Activated T-helper 9 cell treated with anti-CD3 and anti-CD28 coated beads, Interleukin-2, amount 50 U/mL, for 16 hours (primary cell): ENCODE results near the gene SLC34A3.
A peak's percentile ranks its signal among the peaks of the same experiment; 100 is the strongest.
"Not testable (repeated sequence)": the region's sequence is repeated elsewhere in the genome, so short reads cannot be mapped to it uniquely, and the experiment has no call there.

Experiments
- DNase-seq: peaks from one replicate; pipeline ENCODE4 v3.0.0-alpha.2; 2020; ENCODE audit warnings: low read depth

SLC34A3 gene

DNA sequence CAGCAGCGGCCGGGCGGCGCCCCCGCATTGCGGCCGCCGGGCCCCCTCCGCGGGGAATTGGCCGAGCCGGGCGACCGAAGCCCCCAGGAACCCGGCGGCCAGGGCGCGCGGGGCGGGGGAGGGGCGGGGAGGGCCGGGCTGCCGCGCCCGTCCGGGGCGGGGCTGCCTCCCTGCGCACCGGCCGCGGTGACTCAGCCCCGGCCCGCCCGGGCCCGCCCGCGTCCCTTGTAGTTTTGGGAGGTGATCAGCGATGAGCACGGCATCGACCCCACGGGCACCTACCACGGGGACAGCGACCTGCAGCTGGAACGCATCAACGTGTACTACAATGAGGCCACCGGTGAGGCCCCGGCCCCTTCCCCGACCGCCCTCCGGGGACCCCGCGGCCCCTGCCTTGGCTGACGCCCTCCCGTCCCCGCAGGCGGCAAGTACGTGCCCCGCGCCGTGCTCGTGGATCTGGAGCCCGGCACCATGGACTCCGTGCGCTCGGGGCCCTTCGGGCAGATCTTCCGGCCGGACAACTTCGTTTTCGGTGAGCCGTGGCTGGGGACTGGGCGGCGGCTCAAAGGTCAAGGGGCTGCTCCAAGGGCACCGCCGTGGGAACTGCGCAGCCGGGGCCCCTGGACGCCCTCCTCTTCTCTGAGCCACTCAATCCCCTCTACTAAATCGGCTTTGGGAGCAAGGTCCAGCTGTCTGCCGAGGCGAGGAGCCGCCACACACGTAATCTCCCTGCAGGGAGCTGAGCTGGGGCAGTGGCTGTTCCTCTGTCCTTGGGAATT, 11.0 kb downstream of the SLC34A3 start:
- peak; percentile 64 for DNase-seq

DNA sequence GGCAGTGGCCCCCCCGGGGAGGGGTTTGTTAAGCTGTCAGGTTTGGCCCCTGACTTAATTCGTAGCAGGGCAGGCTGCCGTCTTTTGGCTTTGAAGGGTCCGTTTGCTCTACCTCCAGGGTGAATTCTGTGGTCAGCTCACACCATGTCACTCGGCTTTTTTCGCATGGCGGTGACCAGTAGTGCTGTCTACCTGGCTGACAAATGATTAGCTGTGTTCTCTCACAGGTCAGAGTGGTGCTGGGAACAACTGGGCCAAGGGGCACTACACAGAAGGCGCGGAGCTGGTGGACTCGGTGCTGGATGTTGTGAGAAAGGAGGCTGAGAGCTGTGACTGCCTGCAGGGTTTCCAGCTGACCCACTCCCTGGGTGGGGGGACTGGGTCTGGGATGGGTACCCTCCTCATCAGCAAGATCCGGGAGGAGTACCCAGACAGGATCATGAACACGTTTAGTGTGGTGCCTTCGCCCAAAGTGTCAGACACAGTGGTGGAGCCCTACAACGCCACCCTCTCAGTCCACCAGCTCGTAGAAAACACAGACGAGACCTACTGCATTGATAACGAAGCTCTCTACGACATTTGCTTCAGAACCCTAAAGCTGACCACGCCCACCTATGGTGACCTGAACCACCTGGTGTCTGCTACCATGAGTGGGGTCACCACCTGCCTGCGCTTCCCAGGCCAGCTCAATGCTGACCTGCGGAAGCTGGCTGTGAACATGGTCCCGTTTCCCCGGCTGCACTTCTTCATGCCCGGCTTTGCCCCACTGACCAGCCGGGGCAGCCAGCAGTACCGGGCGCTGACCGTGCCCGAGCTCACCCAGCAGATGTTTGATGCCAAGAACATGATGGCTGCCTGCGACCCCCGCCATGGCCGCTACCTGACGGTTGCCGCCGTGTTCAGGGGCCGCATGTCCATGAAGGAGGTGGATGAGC, 11.8 kb downstream of the SLC34A3 start:
- no peak for DNase-seq

DNA sequence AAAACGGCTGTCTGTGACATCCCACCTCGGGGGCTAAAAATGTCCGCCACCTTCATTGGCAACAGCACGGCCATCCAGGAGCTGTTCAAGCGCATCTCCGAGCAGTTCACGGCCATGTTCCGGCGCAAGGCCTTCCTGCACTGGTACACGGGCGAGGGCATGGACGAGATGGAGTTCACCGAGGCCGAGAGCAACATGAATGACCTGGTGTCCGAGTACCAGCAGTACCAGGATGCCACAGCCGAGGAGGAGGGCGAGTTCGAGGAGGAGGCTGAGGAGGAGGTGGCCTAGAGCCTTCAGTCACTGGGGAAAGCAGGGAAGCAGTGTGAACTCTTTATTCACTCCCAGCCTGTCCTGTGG, 12.5 kb downstream of the SLC34A3 start:
- DNase-seq = not testable (repeated sequence)

DNA sequence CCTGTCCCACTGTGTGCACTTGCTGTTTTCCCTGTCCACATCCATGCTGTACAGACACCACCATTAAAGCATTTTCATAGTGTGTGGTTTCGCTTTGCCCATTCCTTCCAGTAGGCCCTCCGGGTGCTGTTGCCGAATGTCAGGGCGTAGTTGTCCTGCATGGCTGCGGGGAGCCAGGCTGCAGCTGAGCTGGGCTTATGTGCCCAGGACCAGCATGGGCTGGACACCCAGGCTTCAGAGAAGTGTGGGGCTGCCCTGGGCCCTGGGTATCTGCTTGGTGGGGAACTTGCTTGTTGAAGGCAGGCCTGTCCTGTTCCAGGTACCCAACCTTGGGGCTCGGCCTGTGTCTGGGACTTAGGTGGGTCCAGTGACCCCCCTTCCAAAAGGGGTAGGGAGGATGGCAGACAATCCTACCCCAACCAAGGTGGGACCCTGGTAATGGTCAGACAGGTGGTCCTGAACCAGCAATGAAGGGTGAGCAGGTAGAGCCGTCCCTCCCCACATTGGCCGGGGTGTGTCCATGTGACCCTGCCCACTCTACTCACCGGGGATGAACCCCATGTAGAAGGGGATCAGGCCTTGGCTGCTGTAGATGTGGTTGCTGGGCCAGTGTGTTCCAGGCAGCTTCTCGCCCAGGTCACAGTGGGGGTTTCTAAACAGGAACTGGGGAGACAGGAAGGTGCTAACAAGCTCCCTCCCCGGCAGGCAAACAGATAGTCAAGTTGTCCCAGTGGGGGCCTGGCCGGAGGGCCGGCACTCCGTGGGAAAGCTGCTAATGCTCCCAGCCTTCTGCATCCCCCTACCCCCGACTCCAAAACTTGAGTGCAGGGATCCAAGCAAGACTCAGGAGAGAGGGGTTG, 13.2 kb downstream of the SLC34A3 start:
- DNase-seq = no peak

DNA sequence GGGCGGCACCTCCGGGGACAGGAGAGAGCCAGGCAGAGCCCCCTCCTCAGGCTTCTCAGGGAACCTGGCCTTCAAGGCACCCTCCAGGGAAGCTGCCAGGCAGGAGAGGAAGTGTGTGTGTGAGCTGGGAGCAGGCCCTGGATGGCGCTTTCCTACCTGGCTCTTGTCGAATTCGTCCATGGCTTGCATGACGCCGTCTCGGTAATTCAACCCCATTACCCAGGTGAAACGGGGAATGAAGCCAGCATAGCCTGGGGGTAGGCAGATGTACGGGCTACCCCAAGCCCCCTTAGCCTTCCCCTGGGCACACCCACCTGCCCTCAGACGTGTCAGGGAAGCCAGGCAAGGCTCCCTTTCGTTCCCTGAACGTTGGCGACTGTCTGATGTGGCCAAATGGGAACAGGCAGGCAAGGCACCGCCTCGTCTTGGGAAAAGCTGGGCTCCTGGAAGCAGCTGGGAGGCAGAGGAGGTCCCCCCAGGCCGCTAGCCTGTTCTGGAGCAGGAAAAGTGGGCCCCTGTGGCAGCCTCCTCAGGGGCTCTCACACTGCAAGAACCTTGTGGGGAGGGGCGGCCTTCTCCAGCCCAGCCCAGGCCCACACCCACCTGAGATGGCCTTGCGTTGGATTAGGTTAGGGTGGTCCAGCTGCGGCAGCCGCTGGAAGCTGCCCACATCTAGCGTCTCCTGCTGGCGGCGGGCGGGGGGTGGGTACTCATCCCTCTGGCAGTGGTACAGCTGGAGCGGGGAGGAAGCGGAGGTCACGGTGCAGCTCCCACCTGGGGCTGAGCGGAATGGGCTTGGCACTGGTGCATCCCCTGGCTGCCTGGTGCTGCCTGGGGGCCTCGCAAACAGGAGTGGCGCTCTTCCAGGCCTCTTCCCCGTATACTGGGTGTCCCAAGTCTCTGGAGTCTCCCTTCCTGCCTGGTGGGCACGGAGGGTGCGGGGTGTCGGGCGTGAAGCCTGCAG, 14.1 kb downstream of the SLC34A3 start:
- DNase-seq = no peak

DNA sequence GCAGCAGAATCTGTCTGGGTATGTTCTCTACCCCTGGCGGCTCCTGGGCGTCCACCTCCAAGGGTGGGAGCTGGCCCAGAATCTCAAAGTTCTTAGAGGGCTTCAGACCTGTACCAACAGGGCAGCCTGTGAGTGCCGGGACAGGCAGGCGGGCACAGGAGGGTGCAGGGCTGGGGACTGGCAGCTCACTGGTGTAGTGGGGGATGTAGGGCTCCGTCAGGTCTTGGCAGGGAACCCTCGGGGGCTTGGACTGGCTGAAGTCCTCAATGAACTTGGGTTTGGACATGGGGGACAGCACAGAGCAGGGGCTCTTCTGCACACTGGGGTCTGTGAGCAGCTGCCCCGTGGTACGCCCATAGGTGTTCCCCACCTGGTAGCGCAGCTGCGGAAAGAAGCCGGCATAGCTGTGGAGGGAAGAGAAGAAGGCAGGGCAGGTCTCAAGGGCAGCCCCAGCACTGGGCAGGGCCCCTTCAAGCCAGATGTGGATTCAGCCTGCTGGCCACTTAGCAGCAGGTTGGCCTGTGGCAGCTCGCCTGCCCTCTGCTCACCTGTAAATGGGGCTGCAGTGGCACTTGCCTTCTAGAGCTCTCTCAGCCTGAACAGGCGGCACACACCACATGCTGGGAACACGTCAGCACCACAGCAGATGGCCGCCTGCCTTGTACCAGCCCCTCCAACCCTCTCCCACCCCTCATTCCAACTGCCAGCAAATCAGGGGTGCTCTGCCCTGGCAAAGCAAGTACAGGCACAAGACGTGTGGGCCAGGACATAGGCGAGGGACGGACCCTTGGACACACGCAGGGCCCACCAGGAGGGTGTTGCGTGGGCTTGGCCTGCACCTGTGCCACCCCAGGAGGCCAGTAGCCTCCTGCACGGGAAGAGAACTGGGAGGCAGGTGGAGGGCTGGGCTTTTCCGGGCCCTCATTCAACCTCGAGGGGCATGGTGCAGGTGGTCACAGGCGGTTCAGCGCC, 15.0 kb downstream of the SLC34A3 start:
- DNase-seq = no peak

DNA sequence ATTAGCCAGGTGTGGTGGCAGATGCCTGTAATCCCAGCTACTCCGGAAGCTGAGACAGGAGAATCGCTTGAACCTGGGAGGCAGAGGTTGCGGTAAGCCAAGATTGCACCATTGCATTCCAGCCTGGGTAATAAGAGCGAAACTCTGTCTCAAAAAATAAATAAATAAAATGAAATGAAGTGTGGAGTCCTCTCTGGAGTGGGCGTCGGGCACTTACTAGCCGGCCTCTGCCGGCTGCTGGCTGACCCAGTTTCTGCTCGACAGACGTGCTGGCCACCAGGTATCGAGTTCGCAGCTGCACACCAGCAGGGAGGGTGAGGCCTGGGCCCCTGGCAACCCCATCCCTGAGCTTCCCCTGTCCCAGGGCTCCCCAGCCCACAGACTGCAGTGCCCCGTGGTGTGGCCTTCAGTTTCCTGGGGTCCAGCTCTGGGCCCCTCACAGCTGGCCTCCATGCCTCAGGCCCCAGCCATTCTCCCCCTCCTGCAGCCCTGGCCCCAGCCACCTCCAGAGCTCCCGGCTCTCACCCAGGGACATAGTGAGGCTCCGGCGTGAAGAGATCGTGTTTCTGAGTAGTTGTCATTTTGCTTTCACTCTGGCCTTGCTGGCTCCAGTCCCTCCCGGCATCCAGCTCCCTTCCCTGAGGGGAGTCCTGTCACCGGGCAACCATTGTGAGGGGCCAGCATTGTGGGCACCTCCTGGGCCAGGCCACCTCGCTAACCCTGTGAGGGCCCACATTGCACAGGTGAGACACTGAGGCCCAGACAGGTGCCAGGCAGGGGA, 16.6 kb downstream of the SLC34A3 start:
- no peak for DNase-seq

DNA sequence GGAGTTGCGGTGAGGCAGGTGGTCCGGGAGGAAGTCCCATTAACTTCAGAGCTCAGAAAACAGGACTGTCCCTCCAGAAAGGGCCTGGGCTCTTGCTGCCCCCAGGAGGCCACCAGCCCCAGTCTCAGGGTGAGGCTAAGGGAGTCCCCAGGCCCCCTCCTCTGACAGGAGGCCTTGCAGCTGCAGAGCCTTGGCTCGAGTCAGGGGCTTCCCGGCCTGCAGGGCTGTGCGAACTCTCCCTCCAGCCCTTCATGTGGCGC, 17.1 kb downstream of the SLC34A3 start:
- DNase-seq = no peak

DNA sequence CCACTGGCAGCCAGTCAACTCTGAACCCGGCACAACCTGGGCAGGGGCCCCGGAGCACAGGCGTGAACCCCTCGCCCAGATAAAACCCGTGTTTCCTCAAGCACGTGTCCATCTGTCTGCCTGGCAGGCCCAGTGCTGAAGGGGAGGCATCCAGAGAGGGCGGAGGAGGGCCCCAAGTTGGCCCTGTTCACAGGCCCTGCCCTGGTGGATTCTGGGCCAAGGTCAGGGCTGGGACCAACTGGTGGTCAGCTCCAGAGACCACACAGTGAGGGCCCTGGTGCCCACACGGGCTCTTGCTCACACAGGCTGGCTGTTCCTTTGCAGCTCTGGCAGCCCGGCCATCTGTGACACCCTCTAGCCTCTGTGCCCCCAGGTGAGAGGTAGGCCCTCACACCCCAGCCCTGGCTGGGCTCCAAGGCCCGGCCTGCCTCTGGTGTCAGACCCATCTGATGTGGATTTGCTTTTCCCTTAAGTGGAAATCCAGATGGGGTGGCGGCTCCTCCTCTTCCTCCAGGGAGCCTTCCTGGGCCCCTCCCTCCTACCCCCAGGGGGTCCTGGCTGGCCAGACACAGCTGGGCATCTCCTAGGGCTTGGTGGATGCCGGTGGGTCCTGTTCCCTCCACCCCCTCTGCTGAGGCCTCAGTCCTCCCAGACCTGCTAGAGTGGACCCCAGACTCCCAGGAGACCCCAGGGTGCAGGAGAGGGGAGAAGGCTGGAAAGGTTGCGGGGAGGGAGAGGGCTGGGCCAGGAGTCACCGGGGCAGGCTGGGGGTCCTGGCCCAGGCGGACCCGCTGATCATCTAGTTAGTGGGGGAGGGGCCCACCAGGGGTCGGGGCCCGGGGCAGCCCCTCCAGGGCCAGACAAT, 19.9 kb downstream of the SLC34A3 start:
- DNase-seq = no peak

DNA sequence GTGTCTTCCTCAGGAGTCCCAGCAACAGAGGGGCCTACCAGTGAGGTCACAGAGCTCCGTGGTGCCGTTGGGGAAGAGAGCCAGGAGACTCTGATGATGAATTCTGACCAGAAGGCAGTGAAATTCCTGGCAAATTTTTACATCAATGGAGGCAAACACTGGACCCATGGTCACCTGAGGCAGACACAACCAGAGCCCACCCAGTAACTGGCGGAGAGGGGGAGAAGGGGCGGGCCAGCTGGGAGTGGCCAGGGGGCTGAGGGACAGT, 20.4 kb downstream of the SLC34A3 start, which contains the start of gene STPG3:
Gene STPG3, plus strand, starts transcription at position 93 of the 268 bp plus-strand sequence. Its CDS starts 1 bp downstream, at position 94.
- DNase-seq = no peak

DNA sequence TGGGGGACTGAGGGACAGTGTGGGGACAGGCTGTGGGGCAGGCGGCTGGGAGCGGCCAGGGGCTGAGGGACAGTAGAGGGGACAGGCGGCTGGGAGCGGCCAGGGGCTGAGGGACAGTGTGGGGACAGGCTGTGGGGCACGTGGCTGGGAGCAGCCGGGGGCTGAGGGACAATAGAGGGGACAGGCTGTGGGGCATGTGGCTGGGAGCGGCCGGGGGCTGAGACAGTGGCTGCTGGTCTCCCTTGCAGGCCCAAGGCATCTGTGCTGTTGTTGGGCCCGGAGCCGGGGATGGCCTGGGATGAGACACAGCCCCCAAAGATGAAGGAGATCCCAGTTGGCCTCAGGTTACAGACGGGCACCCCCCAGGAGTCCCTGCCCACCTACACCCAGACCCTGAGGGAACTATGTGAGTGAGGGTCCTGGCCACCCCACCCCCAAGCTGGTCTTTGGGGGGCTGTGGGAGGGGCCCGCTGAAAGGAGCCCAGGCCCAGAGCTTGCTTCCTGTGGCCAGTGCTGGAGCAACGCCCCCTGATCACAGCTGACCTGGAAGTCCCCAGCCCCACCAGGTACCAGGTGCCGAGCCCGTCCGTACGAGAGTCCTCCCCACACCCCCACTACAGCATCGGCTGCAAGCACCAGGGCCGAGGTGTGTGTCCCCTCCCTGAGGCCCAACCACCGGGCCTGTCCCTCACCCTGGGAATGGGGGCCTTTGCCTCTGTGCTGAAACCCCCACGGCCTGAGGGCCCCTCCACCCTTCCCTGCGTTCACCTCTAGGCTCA, 21.0 kb downstream of the SLC34A3 start:
- no peak for DNase-seq

DNA sequence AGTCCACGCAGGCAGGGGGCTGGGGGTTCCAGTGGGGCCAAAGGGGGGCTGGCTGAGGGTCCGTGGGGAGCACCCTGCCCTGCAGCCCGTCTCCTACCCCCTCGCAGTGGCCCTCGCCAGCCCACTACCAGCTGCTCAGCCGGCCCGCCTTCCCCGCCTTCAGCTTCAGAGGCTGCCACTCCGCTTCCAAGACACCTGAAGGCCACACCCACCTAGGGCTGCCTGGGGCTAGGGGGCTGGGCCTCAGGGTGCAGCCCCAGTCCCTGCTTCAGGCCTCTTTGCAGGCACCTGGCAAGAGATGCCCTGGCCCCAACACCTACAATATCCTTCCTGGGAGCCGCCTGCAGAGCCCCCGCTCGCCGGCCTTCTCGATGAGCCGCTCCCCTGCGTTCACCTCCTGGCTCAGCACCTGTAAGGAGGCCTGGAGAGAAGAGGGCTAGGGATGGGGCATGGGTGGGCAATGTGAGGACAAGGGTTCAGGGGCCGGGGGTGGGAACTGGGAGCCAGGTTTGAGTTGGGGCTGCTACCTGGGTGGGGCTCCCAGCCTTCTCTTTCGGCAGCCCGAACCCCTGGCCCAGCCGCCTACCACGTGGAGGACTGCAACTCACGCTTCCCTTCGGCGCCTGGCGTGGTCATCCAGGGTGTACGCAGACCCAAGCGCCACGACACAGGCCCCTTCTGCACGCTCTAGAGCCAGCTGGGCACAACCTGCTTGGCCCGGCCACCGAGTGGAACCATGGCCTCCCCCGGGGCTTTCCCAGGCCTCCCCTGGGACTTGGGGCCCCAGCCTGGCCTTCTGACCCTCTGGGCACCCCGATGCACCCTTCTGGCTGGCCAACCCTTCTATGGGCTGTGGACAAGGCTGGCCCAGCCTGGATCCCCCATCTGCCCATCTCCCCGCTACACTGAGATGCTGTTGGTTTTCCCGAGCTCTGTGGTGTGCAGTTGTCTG, 22.1 kb downstream of the SLC34A3 start:
- no peak for DNase-seq

DNA sequence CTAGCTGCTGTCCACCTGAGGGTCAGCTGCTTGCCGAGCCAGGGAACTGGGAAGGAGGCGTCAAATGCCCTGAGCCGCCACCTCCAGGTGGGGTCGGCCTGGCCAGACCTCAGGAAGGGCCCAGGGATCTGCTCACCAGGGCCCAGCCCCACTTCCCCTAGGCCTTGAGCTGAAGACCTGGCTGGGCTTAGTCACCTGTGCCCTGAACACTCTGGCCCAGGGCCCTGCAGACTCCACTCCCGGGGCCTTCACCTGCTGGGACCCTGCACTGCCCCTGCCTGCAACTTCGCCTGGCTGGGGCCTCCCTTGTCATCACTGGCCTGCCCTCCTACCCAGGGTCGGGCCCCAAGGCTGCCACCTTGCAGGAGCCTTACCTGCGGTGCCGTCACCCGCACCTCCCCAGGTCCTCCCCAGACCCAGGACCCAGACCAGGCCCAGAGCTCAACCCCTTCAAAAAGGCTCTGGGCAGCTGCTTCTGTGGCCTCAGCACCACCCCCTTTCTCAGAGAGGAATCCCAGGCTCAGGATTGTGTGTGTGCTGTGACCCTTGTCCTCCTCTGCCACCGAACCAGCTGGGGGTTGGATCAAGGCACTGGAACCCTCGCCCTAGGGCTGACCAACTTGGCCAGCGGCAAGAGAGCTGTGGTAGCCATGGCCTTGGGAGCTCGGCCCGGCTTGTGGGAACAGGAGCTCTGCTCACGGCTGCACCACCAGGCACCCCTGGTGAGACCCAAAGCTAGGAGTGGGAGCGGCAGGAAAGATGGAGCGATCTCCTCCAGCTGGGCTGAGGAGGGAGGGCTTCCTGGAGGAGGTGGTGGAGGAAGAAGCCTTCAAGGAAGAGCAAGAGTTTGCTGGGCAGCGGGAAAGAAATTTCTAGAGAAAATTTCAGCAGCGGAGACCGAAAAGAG, 23.3 kb downstream of the SLC34A3 start:
- DNase-seq = no peak

DNA sequence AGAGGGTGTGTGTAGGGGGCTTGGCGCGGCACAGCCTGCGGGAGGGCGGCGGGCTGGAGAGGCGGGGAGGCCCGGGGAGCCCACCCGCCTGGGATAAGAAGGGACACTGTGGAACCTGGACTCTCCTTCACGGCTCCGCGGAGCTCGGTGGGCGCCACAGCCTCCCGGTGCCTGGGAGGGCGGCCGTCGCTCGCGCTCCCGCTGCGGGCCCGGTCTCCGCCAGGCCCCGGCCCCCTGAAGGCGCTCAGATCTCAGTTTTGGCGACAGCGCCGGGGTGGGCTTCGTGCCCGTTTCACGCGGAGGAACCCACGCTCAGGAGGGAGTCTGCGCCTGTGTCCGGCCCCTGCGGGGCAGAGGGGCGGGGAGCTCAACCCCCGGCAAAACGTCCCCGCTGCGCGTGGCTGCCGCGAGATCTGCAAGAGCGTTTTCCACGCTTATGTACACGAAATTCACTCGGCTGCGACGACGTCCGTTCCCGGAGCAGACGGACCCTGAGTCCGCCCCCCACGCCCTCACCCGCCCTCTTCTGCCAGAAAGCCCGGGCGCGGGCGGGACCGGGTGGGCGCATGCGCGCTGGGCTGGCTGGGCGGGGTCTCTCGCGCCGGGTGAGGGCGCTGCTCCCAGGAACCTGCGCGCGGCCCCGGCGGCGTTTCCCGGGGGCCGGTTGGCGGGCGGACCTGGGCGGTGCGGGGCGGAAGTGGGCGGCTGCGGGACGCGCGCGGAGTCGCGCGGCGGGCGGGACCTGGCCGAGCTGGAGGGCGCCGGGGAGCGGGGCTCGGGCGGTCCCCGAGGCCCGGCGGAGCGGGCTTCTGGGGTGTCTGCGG, 24.1 kb downstream of the SLC34A3 start, which contains the start of gene NELFB:
Gene NELFB, plus strand, starts transcription at position 704 of the 824 bp plus-strand sequence.
- DNase-seq = peak; percentile 95
